ENCODE results near the gene RMND5A.

DNA sequence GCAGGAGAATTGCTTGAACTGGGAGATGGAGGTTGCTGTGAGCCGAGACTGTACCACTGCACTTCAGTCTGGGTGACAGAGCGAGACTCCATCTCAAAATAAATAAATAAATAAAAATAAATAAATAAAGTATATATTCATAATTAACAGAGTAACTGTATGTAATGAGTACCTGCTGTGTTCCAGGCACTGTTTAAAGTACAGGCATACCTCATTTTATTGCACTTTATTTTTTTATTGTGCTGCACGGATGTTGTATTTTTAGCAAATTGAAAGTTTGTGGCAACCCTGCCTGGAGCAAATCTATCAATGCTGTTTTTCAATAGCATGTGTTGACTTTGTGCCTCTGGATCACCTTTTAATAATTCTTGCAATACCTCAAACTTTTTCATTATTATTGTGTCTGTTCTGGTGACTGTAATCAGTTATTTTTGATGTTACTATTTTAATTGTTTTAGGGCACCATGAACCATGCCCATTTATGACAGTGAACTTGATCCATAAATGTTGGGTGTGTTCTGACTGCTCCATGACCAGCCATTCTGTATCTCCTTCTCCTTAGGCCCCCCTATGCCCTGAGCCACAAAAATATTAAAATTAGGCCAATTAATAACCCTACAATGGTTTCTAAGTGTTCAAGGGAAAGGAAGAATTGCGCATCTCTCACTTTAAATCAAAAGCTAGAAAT, 98.2 kb downstream of the RMND5A start:
- no peak for TF ChIP-seq SUZ12 (IDR thresholded peaks at IDR 0.05; ENCODE audit: extremely low read depth, insufficient read depth, insufficient read length)
- no peak for TF ChIP-seq YY1 (IDR thresholded peaks at IDR 0.05; ENCODE audit: insufficient read depth, insufficient read length)
